ENCODE measurements around the gene MUC5AC.
"Not testable (repeated sequence)": the region's sequence is repeated elsewhere in the genome, so short reads cannot be mapped to it uniquely, and the experiment has no call there.

MUC5AC gene

DNA sequence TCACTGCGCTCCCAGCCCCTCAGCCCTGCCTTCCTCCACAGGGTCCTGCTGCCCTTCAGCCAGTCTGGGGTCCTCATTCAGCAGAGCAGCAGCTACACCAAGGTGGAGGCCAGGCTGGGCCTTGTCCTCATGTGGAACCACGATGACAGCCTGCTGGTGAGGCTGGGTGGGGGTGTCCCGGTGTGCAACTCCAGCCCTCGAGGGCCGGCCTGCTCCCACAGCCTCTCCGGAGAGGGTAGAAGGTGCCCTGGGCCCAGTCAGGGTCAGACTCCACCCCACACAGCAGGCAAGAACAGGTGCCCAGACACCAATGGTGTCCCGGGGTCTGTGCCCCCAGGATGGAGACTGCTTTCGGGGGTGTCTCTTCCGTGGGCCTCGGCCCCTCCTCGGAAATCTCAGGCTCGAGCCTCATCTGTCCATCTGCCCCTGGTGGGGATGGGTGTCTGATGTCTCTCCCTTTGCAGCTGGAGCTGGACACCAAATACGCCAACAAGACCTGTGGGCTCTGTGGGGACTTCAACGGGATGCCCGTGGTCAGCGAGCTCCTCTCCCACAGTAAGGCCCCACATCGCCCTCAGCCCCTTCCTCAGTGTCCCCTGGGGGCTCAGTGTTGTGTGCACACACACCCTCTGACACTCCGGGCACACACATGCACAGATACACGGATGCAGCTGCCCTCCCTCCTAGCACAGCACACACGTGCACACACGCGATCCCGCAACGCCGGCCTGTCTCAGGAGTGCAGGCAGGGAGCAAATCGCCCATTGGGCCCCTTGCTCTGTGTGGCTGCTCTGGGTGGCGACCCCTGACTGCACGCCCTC, 4.9 kb downstream of the MUC5AC start:
- DNase-seq (ENCODE audit: low spot score) = no peak

DNA sequence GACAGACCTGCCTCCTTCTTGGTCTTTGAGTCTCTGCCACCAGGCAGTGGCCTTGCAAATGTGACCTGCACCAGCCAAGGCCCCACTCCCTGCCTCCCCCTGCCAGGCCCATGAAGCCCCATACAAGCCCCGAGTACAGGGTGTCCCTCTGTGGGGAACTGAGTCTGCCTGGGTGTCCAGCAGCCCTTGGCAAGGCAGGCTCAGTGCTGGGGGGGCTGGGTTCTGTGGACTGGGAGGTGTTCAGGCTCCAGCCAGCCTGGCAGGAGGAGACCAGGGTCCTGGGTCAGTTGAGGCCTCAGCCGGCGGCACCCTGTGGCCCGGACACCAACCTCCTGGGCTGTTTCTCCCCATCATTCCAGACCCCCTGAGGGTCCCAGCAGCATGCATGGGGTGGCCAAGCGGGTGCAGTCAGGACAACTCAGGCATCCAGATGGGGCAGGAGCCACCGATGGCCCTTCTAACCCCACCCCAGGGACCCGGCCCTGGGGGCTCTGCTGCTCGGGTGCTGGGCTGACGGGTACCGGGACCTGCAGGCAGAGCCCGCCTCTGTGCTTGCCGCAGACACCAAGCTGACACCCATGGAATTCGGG, 5.7 kb downstream of the MUC5AC start:
- DNase-seq (ENCODE audit: low spot score) = no peak

DNA sequence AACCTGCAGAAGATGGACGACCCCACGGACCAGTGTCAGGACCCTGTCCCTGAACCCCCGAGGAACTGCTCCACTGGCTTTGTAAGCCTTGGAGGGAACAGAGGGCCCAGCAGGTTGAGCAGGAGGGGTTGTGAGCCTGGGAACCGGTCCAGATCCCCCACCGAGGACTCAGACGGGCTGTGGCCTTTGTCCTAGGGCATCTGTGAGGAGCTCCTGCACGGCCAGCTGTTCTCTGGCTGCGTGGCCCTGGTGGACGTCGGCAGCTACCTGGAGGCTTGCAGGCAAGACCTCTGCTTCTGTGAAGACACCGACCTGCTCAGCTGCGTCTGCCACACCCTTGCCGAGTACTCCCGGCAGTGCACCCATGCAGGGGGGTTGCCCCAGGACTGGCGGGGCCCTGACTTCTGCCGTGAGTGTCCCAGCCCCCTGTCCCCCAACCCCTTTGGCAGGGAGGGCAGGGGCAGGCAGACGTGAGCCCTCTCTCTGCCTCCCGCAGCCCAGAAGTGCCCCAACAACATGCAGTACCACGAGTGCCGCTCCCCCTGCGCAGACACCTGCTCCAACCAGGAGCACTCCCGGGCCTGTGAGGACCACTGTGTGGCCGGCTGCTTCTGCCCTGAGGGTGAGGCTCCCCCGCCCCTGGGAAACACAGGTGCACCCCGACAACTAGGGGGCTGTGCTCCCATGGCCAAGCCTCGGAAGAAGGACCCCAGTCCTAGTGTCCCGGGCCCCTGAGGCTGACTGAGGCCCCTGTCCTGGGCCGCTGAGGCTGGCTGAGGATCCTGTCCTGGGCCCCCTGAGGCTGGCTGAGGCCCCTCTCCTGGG, 6.4 kb downstream of the MUC5AC start:
- no peak for DNase-seq (ENCODE audit: low spot score)

DNA sequence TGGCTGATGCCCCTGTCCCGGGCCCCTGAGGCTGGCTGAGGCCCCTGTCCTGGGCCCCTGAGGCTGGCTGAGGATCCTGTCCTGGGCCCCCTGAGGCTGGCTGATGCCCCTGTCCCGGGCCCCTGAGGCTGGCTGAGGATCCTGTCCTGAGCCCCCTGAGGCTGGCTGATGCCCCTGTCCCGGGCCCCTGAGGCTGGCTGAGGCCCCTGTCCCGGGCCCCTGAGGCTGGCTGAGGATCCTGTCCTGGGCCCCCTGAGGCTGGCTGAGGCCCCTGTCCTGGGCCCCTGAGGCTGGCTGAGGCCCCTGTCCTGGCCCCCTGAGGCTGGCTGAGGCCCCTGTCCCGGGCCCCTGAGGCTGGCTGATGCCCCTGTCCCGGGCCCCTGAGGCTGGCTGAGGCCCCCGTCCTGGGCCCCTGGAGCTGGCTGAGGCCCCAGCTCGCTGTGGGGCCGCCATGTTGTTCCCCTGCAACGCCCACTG, 7.1 kb downstream of the MUC5AC start:
- not testable (repeated sequence) for DNase-seq (ENCODE audit: low spot score)

DNA sequence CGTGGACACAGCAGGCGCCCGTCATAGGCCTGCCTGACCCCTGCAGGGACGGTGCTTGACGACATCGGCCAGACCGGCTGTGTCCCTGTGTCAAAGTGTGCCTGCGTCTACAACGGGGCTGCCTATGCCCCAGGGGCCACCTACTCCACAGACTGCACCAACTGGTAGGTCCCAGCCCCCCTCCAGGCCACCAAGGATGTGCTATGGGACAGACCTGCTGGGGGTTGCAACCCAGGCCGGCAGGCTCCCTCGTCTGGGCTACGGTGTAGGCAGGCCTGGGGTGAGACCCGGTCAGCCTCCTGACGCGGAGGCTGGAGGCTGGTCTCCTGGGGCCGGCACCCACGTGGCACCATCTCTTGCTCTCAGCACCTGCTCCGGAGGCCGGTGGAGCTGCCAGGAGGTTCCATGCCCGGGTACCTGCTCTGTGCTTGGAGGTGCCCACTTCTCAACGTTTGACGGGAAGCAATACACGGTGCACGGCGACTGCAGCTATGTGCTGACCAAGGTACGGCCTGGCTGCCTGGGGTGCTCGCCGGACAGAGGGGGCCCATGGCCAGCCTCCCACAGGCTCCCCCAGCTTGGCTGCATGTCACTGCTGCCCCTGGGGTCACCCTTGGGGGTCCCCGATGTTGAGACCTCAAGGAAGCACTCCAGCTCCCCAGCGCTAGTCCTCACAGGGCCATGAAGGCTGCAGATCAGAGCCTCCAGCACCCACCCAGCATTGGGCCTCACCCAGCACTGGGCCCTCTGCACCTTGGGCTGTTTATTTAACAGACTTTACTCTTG, 7.7 kb downstream of the MUC5AC start:
- DNase-seq (ENCODE audit: low spot score) = no peak

DNA sequence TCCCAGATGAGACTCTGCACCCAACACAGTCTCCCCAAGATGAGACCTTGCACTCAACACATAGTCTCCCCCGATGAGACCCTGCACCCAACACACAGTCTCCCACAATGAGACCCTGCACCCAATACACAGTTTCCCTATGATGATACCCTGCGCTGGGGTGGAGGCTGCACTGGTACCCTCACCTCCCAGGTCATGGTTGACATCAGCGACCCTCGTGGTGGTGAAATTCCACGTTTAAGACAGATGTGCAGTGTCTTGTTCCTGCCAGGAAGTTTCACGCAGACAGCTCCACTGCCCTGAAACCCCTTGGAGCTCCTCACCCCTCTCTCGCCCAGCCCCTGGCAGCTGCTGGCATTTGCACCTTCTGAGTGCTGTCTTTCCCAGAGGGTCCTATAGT, 9.5 kb downstream of the MUC5AC start:
- DNase-seq (ENCODE audit: low spot score) = no peak

DNA sequence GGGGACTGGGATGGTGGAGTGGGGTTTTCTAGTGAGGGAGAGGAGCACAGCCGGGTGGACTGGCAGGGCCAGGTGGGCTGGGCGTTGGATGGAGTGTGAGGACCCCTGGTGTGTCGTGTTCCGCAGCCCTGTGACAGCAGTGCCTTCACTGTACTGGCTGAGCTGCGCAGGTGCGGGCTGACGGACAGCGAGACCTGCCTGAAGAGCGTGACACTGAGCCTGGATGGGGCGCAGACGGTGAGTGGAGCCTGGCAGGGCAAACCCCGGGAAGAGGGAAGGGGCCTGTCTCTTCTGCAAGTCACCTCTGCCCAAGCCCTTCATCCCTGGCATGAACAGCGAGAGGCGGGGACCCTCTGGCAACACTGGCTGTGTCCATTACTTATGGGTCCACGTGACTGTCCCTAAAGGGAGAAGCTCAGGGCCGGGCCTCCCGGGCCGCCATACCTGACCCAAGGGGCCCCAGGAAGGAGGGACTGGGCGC, 10.0 kb downstream of the MUC5AC start:
- no peak for DNase-seq (ENCODE audit: low spot score)

DNA sequence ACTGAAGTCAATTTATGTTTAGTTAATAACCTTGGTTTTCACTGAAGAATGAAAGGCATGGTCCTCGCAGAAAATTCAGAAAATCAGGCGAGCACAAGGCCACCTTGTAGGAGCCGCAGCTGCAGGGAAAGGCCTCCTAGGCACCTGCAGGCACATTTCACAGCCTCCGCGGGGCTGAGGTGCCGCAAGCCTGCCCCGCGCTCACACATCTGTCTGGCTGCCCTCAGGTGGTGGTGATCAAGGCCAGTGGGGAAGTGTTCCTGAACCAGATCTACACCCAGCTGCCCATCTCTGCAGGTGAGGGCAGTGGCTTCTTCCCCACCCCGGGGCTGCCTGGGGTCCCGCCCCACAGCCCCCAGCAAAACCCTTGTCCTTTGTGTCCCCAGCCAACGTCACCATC, 10.5 kb downstream of the MUC5AC start:
- DNase-seq (ENCODE audit: low spot score) = no peak

DNA sequence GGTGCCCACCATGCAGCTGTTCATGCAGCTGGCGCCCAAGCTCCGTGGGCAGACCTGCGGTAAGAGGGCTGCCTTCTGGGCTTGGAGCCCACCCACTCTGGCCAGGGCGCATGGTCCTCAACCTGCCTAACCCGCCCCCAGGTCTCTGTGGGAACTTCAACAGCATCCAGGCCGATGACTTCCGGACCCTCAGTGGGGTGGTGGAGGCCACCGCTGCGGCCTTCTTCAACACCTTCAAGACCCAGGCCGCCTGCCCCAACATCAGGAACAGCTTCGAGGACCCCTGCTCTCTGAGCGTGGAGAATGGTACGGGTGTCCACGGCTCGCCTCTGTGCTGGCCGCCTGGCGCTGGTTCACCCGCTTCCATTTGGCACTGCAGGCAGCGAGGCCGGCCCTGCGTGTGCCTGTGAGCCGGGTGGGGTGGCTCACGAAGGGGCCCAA, 11.0 kb downstream of the MUC5AC start:
- no peak for DNase-seq (ENCODE audit: low spot score)

DNA sequence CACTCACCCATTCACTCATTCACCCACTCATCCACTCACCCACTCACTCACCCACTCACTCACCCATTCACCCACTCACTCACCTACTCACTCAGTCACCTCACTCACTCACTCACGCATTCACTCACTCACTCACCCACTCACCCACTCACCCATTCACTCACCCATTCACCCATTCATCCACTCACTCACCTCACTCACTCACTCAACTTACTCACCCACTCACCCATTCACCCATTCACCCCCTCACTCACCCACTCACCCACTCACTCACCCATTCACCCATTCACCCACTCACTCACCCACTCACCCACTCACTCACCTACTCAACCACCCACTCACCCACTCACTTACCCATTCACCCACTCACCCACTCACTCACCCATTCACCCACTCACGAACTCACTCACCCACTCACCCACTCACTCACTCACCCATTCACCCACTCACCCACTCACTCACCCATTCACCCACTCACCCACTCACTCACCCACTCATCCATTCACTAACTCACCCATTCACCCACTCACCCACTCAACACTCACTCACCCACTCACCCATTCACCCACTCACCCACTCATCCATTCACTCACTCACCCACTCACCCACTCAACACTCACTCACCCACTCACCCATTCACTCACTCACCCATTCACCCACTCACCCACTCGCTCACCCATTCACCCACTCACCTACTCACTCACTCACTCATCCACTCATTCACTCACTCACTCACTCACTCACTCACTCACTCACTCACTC, 13.7 kb downstream of the MUC5AC start:
- no peak for DNase-seq (ENCODE audit: low spot score)

DNA sequence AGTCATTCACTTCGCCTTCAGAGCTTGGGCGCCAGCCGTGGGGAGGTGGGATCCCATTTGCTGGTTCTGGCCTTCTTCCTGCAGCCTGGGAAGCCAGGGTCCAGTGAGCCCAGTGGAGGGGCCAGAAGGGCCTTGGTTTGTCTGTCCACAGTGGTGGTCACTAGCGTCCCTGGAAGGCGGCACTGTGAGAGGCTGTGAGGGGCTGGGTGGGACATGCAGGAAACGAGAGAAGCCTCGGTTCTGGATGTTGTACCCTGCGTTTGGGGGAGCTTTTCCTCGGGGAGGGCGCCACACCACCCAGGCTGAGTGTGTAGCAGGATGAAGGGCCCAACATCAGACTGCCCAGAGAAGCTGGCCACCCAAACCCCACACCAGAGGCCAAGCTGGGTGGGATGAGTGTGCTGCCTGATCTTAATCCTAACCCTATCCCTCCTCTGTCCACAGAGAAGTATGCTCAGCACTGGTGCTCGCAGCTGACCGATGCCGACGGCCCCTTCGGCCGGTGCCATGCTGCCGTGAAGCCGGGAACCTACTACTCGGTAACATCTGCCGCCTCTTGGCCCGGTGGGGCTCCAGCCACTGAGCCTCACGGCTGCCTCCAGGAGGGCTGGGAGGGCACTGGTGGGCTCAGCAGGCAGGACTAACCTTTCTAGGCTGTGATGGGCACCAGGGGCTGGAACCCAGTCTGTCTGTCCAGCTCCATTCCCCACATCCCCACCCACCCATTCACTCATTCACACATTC, 14.4 kb downstream of the MUC5AC start:
- no peak for DNase-seq (ENCODE audit: low spot score)

DNA sequence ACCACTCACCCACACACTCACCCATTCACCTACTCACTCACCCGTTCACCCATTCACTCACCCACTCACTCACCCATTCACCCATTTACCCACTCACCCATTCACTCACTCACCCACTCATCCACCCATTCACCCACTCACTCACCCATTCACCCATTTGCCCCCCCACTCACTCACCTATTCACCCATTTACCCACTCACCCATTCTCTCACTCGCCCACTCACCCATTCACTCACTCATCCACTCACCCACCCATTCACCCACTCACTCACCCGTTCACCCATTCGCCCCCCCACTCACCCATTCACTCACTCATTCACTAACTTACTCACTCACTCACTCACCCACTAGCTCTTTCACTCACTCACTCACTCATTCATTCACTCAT, 15.0 kb downstream of the MUC5AC start:
- DNase-seq (ENCODE audit: low spot score) = no peak

DNA sequence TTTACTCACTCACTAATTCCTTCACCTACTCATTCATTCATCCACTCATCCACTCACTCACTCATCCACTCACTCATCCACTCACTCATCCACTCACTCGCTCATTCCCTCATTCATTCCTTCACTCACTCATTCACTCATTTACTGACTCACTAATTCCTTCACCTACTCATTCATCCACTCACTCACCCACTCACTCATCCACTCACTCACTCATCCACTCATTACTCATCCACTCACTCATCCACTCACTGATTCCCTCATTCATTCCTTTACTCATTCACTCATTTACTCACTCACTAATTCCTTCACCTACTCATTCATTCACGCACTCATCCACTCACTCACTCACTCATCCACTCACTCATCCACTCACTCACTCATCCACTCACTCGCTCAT, 15.6 kb downstream of the MUC5AC start:
- not testable (repeated sequence) for DNase-seq (ENCODE audit: low spot score)

DNA sequence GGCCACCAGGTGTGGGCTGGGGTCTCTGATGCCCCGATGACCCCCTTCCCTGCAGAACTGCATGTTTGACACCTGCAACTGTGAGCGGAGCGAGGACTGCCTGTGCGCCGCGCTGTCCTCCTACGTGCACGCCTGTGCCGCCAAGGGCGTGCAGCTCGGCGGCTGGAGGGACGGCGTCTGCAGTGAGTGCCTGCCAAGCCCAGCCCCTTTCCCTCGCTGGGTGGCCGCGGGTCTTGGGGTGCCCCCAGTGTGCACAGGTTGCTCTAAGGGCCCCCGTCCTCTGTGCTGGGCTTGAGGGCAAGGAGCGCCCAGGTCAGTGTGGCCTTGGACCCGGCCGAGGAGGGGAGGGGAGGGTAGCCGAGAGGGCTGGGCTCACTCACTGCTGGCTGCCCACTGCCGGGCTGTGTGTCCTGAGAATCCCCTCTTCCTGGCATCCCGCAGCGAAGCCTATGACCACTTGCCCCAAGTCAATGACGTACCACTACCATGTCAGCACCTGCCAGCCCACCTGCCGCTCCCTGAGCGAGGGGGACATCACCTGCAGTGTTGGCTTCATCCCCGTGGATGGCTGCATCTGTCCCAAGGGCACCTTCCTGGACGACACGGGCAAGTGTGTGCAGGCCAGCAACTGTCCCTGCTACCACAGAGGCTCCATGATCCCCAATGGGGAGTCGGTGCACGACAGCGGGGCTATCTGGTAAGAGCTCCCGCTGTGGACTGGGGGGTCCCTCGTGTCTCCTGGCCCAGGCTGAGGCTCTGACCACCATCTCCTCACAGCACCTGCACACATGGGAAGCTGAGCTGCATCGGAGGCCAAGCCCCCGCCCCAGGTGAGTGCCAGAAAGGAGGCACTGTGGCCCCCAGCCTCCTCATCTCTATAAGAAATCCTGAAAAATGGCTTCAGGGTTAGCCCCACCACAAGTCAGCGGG, 17.0 kb downstream of the MUC5AC start:
- DNase-seq (ENCODE audit: low spot score) = no peak

DNA sequence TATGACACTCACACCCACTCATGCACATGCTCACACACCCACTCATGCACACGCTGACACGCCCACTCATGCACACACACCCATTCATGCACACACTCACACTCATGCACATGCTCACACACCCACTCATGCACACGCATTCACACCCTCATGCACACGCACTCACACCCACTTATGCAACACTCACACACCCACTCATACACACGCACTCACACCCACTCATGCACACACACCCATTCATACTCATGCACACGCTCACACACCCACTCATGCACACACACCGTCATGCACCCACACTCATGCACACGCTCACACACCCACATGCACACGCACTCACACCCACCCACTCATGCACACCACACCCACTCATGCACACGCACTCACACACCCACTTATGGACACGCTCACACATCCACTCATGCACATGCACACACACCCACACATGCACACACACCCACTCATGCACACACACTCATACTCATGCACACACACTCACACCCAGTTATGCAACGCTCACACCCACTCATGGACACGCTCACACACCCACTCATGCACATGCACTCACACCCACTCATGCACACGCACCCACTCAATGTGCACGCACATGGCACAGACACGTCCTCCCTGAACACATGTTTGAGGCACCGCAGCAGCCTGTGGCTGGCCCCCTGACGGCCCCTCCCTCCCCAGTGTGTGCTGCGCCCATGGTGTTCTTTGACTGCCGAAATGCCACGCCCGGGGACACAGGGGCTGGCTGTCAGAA, 17.9 kb downstream of the MUC5AC start:
- DNase-seq (ENCODE audit: low spot score) = no peak

DNA sequence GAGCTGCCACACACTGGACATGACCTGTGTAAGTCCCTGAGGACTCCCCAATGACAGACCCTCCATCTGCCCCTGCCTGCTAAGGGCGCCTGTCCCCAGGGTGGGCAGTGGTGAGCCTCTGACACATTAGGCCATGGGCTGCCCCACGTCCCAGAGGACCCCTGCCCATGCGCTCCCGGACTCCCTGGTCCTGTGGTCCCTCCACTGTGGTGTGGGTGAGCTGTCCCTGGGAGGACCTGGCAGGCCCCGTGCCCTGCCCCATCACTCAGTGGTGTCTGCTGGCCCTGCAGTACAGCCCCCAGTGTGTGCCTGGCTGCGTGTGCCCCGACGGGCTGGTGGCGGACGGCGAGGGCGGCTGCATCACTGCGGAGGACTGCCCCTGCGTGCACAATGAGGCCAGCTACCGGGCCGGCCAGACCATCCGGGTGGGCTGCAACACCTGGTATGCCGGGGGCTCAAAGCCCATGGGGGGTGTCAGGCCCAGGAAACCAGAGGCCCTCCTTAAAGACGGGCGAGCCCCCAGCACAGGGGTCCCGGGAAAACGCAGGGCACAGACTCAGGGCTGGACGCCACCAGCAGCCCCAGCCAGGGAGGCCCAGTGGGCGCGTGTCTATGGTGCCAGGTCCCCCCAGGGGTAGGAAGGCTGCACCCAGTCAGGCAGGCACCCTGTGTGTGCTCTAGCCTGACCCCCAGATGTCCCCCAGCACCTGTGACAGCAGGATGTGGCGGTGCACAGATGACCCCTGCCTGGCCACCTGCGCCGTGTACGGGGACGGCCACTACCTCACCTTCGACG, 18.7 kb downstream of the MUC5AC start:
- no peak for DNase-seq (ENCODE audit: low spot score)

DNA sequence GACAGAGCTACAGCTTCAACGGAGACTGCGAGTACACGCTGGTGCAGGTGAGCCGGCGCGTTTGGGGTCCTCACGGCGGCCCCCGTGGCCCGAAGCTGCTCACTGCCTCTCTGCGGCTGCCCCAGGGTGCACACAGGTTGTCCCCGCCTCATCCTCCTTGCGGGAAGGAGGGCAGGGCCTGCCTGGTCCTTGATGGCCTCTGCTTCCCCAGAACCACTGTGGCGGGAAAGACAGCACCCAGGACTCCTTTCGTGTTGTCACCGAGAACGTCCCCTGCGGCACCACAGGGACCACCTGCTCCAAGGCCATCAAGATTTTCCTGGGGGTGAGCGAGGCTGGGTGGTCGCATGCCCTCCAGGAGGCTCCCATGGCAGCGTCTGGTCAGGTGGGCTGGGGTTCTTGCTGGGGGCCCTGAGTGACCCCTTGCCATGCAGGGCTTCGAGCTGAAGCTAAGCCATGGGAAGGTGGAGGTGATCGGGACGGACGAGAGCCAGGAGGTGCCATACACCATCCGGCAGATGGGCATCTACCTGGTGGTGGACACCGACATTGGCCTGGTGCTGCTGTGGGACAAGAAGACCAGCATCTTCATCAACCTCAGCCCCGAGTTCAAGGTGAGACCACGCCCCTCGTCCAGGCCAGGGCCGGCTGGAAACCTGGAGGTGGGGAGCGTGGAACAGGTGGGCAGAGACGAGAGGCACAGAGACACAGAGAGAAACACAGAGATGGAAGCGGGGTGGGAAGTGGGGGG, 19.4 kb downstream of the MUC5AC start:
- DNase-seq (ENCODE audit: low spot score) = no peak

Measured in cerebellar cortex (tissue), 1 donor.